ENCODE measurements around the gene CNTN4. TPM values are rescaled to one million over a fixed set of nuclear protein-coding genes. Genes with fewer than 3 reads are reported as not detected.

CNTN4 gene
- total and polyA plus RNA-seq, 4 donors = 1.2 to 3.8 (median 2.6) TPM

DNA sequence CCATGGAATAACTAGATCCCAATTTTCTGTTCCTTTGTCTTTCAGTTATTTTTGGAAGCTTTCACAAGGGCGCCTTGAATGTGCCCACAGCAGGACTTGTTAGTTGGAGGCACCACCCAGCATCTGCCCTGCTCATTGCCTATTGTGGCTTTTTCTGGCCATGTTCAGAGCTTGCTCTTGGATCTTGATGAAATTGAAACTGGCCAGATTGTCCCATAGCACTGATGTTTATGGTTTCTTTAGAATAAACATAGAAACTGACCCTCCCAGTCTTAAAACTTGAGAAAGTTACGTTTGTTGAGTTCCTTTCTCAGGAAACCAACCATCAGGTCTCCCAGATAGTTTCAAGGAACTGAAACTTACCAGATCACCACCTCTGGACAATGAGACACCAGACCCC is 536.8 kb downstream of the CNTN4 start:
- no peak overlapping the region for H3K27ac ChIP-seq (ENCODE audit: low read depth in 1 of 2, low read length in 2 of 2)
- no peaks in the 10 kb centered on the region for H3K36me3 ChIP-seq (ENCODE audit: control insufficient read depth in 4 of 4, insufficient read depth in 3 of 4, low read depth in 1 of 4, low read length in 3 of 4)
- WGBS = 77% methylated on average over 2 of the region's 2 CpGs
- peaks cover 0 to 3% (median 0%) of the 10 kb centered on the region in 4 donors for H3K9me3 ChIP-seq (ENCODE audit: control insufficient read depth in 4 of 4, low read length in 3 of 4)
- no peaks in the 10 kb centered on the region for H3K27me3 ChIP-seq (ENCODE audit: control insufficient read depth in 4 of 4, insufficient read depth in 4 of 4, low read length in 3 of 4)
- H3K4me1 ChIP-seq (ENCODE audit: control insufficient read depth in 4 of 4, insufficient read depth in 4 of 4, low read length in 3 of 4) = no peaks in the 10 kb centered on the region
- TF ChIP-seq REST (IDR thresholded peaks at IDR 0.05) (no peak), FOXA2 (IDR thresholded peaks at IDR 0.05) (no peak), SP1 (IDR thresholded peaks at IDR 0.05) (no peak), HNF4A (conservative IDR thresholded peaks at IDR 0.05) (no peak), RXRA (IDR thresholded peaks at IDR 0.05) (no peak), EGR1 (IDR thresholded peaks at IDR 0.05; ENCODE audit: low read depth in 2 of 2) (no peak), NR2F2 (IDR thresholded peaks at IDR 0.05) (no peak), JUND (IDR thresholded peaks at IDR 0.05) (no peak), RAD21 (IDR thresholded peaks at IDR 0.05) (no peak), CTCF (IDR thresholded peaks at IDR 0.05; ENCODE audit: low read depth, low read length, missing input control) (no peak), TAF1 (conservative IDR thresholded peaks at IDR 0.05) (no peak), HNF4G (IDR thresholded peaks at IDR 0.05) (no peak), GABPA (IDR thresholded peaks at IDR 0.05 in 1 of 2, conservative IDR thresholded peaks at IDR 0.05 in 1 of 2) (no peak)
- TF ChIP-seq, protein P1, sequence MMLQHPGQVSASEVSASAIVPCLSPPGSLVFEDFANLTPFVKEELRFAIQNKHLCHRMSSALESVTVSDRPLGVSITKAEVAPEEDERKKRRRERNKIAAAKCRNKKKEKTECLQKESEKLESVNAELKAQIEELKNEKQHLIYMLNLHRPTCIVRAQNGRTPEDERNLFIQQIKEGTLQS (IDR thresholded peaks at IDR 0.05) = no peak
- TF ChIP-seq, protein P2, sequence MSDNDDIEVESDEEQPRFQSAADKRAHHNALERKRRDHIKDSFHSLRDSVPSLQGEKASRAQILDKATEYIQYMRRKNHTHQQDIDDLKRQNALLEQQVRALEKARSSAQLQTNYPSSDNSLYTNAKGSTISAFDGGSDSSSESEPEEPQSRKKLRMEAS (IDR thresholded peaks at IDR 0.05) = no peak
- H3K9ac ChIP-seq (ENCODE audit: low read depth in 1 of 2, low read length in 2 of 2) = no peak overlapping the region
- DNase-seq (ENCODE audit: low spot score) = no peak
- H3K4me3 ChIP-seq (ENCODE audit: low read depth in 1 of 3, low read length in 3 of 3) = no peak overlapping the region

DNA sequence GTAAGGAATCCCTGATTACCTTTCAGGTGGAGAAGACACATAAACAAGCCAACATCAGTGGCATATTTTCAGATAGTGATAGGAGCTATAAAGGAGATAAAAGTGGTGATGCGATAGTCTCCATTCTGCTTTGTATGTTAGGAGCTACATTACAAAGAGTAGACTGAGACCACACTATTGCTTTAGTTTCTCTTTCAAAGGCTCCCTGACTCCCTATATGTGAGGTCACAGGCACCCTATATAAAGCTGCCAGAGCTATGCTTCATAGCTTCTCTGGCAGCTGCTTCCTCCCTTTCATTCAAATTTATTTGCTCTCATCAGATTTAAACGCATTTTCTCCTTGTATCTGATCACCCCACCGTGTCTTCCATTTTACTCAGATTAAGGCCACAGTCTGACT is 544.9 kb downstream of the CNTN4 start:
- Histone ChIP-seq H3K27me3 (ENCODE audit: control insufficient read depth in 4 of 4, insufficient read depth in 4 of 4, low read length in 3 of 4) (no peaks in the 10 kb centered on the region), H3K4me1 (ENCODE audit: control insufficient read depth in 4 of 4, insufficient read depth in 4 of 4, low read length in 3 of 4) (no peaks in the 10 kb centered on the region), H3K9me3 (ENCODE audit: control insufficient read depth in 4 of 4, low read length in 3 of 4) (no peaks in the 10 kb centered on the region), H3K36me3 (ENCODE audit: control insufficient read depth in 4 of 4, insufficient read depth in 3 of 4, low read depth in 1 of 4, low read length in 3 of 4) (no peaks in the 10 kb centered on the region), H3K4me3 (ENCODE audit: low read depth in 1 of 3, low read length in 3 of 3) (no peak overlapping the region), H3K9ac (ENCODE audit: low read depth in 1 of 2, low read length in 2 of 2) (no peak overlapping the region), H3K27ac (ENCODE audit: low read depth in 1 of 2, low read length in 2 of 2) (no peak overlapping the region)
- WGBS = 73% methylated on average over 3 of the region's 3 CpGs
- DNase-seq (ENCODE audit: low spot score) = no peak
- TF ChIP-seq YY1 (IDR thresholded peaks at IDR 0.05) (no peak), TAF1 (conservative IDR thresholded peaks at IDR 0.05) (no peak), CTCF (IDR thresholded peaks at IDR 0.05; ENCODE audit: low read depth, low read length, missing input control) (no peak), RAD21 (IDR thresholded peaks at IDR 0.05) (no peak), RXRA (IDR thresholded peaks at IDR 0.05) (no peak), EGR1 (IDR thresholded peaks at IDR 0.05; ENCODE audit: low read depth in 2 of 2) (no peak), FOXA1 (IDR thresholded peaks at IDR 0.05) (no peak), FOXA2 (IDR thresholded peaks at IDR 0.05) (no peak), JUND (IDR thresholded peaks at IDR 0.05) (no peak), NR2F2 (IDR thresholded peaks at IDR 0.05) (no peak), HNF4G (IDR thresholded peaks at IDR 0.05) (no peak), HNF4A (conservative IDR thresholded peaks at IDR 0.05) (no peak), ZBTB33 (IDR thresholded peaks at IDR 0.05) (no peak)
- TF ChIP-seq, protein P2 (IDR thresholded peaks at IDR 0.05) = no peak
- TF ChIP-seq, protein P1 (IDR thresholded peaks at IDR 0.05) = no peak

All from liver (tissue), 9 donors.